HEK293 (cell line): ENCODE measurements around the gene THRAP3.

Experiments used
- AEBP2 ChIP-seq: fragments of 450-650 bp; formaldehyde crosslinking; IDR thresholded peaks from 2 replicates; pipeline ENCODE4 v1.5.1; 2016; ENCODE audit warnings: missing biosample characterization, missing genetic modification characterization, borderline replicate concordance
- HOXD13 ChIP-seq: sonication (generic); formaldehyde crosslinking; IDR thresholded peaks from 2 replicates; pipeline ENCODE4 v1.8.0; 2022; ENCODE audit warnings: missing genetic modification reagents, borderline replicate concordance
- IKZF3 ChIP-seq: fragments of 450-650 bp; IDR thresholded peaks from 2 replicates; pipeline ENCODE4 v1.5.0; 2018; ENCODE audit warnings: missing biosample characterization, mild to moderate bottlenecking, missing genetic modification characterization, moderate library complexity
- KLF16 ChIP-seq: fragments of 450-650 bp; formaldehyde crosslinking; IDR thresholded peaks from 2 replicates; pipeline ENCODE4 v1.5.1; 2017; ENCODE audit warnings: missing biosample characterization, missing genetic modification characterization
- KLF9 ChIP-seq: fragments of 450-650 bp; formaldehyde crosslinking; IDR thresholded peaks from 2 replicates; pipeline ENCODE4 v1.5.1; 2016; ENCODE audit warnings: missing biosample characterization, missing genetic modification characterization, low read depth
- REPIN1 ChIP-seq: fragments of 450-650 bp; formaldehyde crosslinking; IDR thresholded peaks from 2 replicates; pipeline ENCODE4 v1.5.1; 2017; ENCODE audit warnings: missing biosample characterization, missing genetic modification characterization, low read depth
- TCF7L2 ChIP-seq: IDR thresholded peaks from 2 replicates; pipeline ENCODE4 v1.6.1; 2011; ENCODE audit warnings: low read depth, mild to moderate bottlenecking, inconsistent platforms, low read length, moderate library complexity, borderline replicate concordance
- ZBTB44 ChIP-seq: fragments of 450-650 bp; IDR thresholded peaks from 2 replicates; pipeline ENCODE4 v1.5.1; 2018; ENCODE audit warnings: missing biosample characterization, mild to moderate bottlenecking, missing genetic modification characterization
- ZNF10 ChIP-seq: fragments of 450-650 bp; formaldehyde crosslinking; IDR thresholded peaks from 2 replicates; pipeline ENCODE4 v1.5.1; 2017; ENCODE audit warnings: missing biosample characterization, missing genetic modification characterization
- ZNF112 ChIP-seq: fragments of 450-650 bp; formaldehyde crosslinking; IDR thresholded peaks from 2 replicates; pipeline ENCODE4 v1.5.0; 2017; ENCODE audit warnings: missing biosample characterization, missing genetic modification characterization
- ZNF114 ChIP-seq: fragments of 450-650 bp; formaldehyde crosslinking; IDR thresholded peaks from 2 replicates; pipeline ENCODE4 v1.5.0; 2017; ENCODE audit warnings: missing biosample characterization, missing genetic modification characterization
- ZNF121 ChIP-seq: fragments of 450-650 bp; formaldehyde crosslinking; IDR thresholded peaks from 2 replicates; pipeline ENCODE4 v1.5.1; 2016; ENCODE audit warnings: missing biosample characterization, missing genetic modification characterization
- ZNF132 ChIP-seq: fragments of 450-650 bp; formaldehyde crosslinking; IDR thresholded peaks from 2 replicates; pipeline ENCODE4 v1.5.1; 2017; ENCODE audit warnings: missing biosample characterization, missing genetic modification characterization, borderline replicate concordance
- ZNF140 ChIP-seq: fragments of 450-650 bp; formaldehyde crosslinking; IDR thresholded peaks from 2 replicates; pipeline ENCODE4 v1.5.1; 2016; ENCODE audit warnings: missing biosample characterization, missing genetic modification characterization
- ZNF202 ChIP-seq: fragments of 450-650 bp; formaldehyde crosslinking; IDR thresholded peaks from 2 replicates; pipeline ENCODE4 v1.5.1; 2016; ENCODE audit warnings: missing biosample characterization, missing genetic modification characterization, borderline replicate concordance
- ZNF266 ChIP-seq: fragments of 450-650 bp; formaldehyde crosslinking; IDR thresholded peaks from 2 replicates; pipeline ENCODE4 v1.5.1; 2016; ENCODE audit warnings: missing biosample characterization, missing genetic modification characterization, low read depth
- ZNF311 ChIP-seq: fragments of 450-650 bp; formaldehyde crosslinking; IDR thresholded peaks from 2 replicates; pipeline ENCODE4 v1.5.1; 2017; ENCODE audit warnings: missing biosample characterization, missing genetic modification characterization, borderline replicate concordance
- ZNF350 ChIP-seq: fragments of 450-650 bp; formaldehyde crosslinking; IDR thresholded peaks from 2 replicates; pipeline ENCODE4 v1.5.0; 2017; ENCODE audit warnings: missing biosample characterization, mild to moderate bottlenecking, missing genetic modification characterization
- ZNF391 ChIP-seq: fragments of 450-650 bp; formaldehyde crosslinking; IDR thresholded peaks from 2 replicates; pipeline ENCODE4 v1.5.1; 2016; ENCODE audit warnings: low read depth, missing biosample characterization, missing genetic modification characterization, borderline replicate concordance
- ZNF394 ChIP-seq: fragments of 450-650 bp; formaldehyde crosslinking; IDR thresholded peaks from 2 replicates; pipeline ENCODE4 v1.5.1; 2016; ENCODE audit warnings: missing biosample characterization, missing genetic modification characterization, mild to moderate bottlenecking, moderate library complexity, borderline replicate concordance
- ZNF560 ChIP-seq: fragments of 450-650 bp; formaldehyde crosslinking; IDR thresholded peaks from 2 replicates; pipeline ENCODE4 v1.5.1; 2017; ENCODE audit warnings: missing biosample characterization, missing genetic modification characterization, borderline replicate concordance
- ZNF596 ChIP-seq: fragments of 450-650 bp; IDR thresholded peaks from 2 replicates; pipeline ENCODE4 v1.5.0; 2018; ENCODE audit warnings: missing biosample characterization, mild to moderate bottlenecking, missing genetic modification characterization, moderate library complexity
- ZNF610 ChIP-seq: fragments of 450-650 bp; formaldehyde crosslinking; IDR thresholded peaks from 2 replicates; pipeline ENCODE4 v1.5.1; 2016; ENCODE audit warnings: missing biosample characterization, missing genetic modification characterization, borderline replicate concordance
- ZNF701 ChIP-seq: fragments of 450-650 bp; formaldehyde crosslinking; IDR thresholded peaks from 2 replicates; pipeline ENCODE4 v1.5.1; 2016; ENCODE audit warnings: missing biosample characterization, missing genetic modification characterization
- ZNF768 ChIP-seq: fragments of 450-650 bp; formaldehyde crosslinking; IDR thresholded peaks from 2 replicates; pipeline ENCODE4 v1.5.1; 2018; ENCODE audit warnings: missing biosample characterization, mild to moderate bottlenecking, missing genetic modification characterization
- ZSCAN16 ChIP-seq: fragments of 450-650 bp; formaldehyde crosslinking; IDR thresholded peaks from 2 replicates; pipeline ENCODE4 v1.5.1; 2016; ENCODE audit warnings: missing biosample characterization, missing genetic modification characterization
- ZSCAN5A ChIP-seq: fragments of 450-650 bp; formaldehyde crosslinking; IDR thresholded peaks from 2 replicates; pipeline ENCODE4 v1.5.1; 2016; ENCODE audit warnings: missing biosample characterization, missing genetic modification characterization
- TF ChIP-seq, protein P1 (sequence below): fragments of 450-650 bp; formaldehyde crosslinking; IDR thresholded peaks from 2 replicates; pipeline ENCODE4 v1.5.1; 2016; ENCODE audit warnings: missing biosample characterization, missing genetic modification characterization
- TF ChIP-seq, protein P2 (sequence below): fragments of 450-650 bp; formaldehyde crosslinking; IDR thresholded peaks from 2 replicates; pipeline ENCODE4 v1.5.1; 2016; ENCODE audit warnings: missing biosample characterization, missing genetic modification characterization

THRAP3 gene

DNA sequence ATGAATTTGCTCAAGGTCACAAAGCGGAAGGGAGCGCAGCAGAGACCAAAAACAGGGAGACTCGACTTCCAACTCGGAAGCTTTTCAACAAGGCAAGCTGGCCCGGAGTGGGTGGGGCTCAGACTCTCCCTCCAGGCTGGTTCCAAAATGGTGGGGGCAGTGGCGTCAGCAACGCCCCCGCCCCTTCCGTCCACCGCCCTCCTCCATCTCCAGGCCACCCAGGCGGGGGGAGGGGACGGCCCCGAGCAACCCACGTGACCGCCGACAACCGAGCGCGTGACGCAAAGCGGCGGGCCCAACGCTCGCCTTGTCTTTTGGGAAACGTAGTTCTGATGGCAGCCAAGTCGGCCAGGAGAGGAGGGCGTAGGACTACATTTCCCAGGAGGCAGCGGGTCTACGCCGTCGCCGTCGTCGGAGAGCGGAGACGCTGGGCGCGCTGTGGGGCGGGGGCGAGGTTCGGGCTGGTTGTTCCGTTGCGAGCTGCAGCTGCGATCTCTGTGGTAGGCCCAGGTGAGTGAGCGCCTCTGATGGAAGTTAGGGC is at the start of gene THRAP3 (continued):
- TF ChIP-seq ZNF610 (tag by site-specific recombination) (no peak), TCF7L2 (no peak), ZNF768 (tag by site-specific recombination) (no peak), REPIN1 (tag by site-specific recombination) (no peak), KLF9 (tag by site-specific recombination) (peak; percentile 98), ZNF394 (tag by site-specific recombination) (peak; percentile 44; the same call in 1 of the 2 replicates), ZNF391 (tag by site-specific recombination) (no peak), ZNF311 (tag by site-specific recombination) (no peak), ZNF140 (tag by site-specific recombination) (no peak), ZNF350 (tag by site-specific recombination) (no peak), ZNF701 (tag by site-specific recombination) (no peak), ZNF132 (tag by site-specific recombination) (no peak), ZSCAN16 (tag by site-specific recombination) (no peak), IKZF3 (0 out of 2 replicates have a peak, but pooled peaks have one; percentile 50), ZNF114 (tag by site-specific recombination) (no peak), ZNF202 (tag by site-specific recombination) (no peak), HOXD13 (CRISPR knock-in tag) (no peak), ZSCAN5A (tag by site-specific recombination) (no peak), ZNF10 (tag by site-specific recombination) (peak; percentile 53; the same call in 1 of the 2 replicates), ZNF112 (tag by site-specific recombination) (no peak), ZNF121 (no peak), ZNF266 (tag by site-specific recombination) (no peak), ZNF560 (no peak), ZBTB44 (tag by site-specific recombination) (no peak), KLF16 (tag by site-specific recombination) (peak; percentile 97), ZNF596 (tag by site-specific recombination) (no peak), AEBP2 (tag by site-specific recombination) (no peak)
- TF ChIP-seq, protein P1, sequence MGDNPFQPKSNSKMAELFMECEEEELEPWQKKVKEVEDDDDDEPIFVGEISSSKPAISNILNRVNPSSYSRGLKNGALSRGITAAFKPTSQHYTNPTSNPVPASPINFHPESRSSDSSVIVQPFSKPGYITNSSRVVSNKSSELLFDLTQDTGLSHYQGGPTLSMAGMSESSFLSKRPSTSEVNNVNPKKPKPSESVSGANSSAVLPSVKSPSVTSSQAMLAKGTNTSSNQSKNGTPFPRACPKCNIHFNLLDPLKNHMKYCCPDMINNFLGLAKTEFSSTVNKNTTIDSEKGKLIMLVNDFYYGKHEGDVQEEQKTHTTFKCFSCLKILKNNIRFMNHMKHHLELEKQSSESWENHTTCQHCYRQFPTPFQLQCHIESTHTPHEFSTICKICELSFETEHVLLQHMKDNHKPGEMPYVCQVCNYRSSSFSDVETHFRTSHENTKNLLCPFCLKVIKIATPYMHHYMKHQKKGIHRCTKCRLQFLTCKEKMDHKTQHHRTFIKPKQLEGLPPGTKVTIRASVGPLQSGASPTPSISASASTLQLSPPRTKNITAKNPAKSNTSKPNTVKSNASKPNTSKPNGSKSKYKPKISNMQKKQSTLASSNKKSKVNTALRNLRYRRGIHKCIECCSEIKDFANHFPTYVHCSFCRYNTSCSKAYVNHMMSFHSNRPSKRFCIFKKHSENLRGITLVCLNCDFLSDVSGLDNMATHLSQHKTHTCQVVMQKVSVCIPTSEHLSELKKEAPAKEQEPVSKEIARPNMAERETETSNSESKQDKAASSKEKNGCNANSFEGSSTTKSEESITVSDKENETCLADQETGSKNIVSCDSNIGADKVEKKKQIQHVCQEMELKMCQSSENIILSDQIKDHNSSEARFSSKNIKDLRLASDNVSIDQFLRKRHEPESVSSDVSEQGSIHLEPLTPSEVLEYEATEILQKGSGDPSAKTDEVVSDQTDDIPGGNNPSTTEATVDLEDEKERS (tag by site-specific recombination): no peak
- TF ChIP-seq, protein P2, sequence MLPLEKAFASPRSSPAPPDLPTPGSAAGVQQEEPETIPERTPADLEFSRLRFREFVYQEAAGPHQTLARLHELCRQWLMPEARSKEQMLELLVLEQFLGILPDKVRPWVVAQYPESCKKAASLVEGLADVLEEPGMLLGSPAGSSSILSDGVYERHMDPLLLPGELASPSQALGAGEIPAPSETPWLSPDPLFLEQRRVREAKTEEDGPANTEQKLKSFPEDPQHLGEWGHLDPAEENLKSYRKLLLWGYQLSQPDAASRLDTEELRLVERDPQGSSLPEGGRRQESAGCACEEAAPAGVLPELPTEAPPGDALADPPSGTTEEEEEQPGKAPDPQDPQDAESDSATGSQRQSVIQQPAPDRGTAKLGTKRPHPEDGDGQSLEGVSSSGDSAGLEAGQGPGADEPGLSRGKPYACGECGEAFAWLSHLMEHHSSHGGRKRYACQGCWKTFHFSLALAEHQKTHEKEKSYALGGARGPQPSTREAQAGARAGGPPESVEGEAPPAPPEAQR (tag by site-specific recombination): no peak
